ENCODE results near the gene PRKAR2B. TPM values are rescaled to one million over a fixed set of nuclear protein-coding genes. Genes with fewer than 3 reads are reported as not detected.

Gene PRKAR2B
- total and polyA plus RNA-seq, 4 donors, result 0.88 to 41.8 (median 1.6) TPM

DNA sequence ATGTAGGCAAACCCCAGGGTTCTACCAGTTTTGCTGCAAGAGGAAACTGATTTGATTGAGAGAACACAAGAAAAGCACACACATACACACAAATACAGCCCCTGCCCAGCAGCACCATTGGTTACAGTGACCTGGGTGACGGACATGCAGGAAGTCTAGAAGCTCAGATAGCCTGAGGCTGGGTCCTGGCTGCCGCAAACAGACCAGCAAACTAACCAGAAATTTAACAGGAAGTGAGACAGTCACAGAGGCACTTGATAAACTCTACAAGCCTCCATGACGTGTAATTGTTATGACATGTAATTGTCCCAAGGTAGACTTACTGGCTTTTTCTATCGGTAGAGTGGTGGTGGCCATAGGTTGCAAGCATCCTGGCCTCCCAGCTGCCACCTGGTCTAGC, 58.9 kb downstream of the PRKAR2B start:
- Histone ChIP-seq H3K4me1 (ENCODE audit: control insufficient read depth in 4 of 4, insufficient read depth in 4 of 4, low read length in 3 of 4) (no peaks in the 10 kb centered on the region), H3K9me3 (ENCODE audit: control insufficient read depth in 4 of 4, low read length in 3 of 4) (peaks cover 0 to 2% (median under 1%) of the 10 kb centered on the region in 4 donors), H3K9ac (ENCODE audit: low read depth in 1 of 2, low read length in 2 of 2) (no peak overlapping the region), H3K36me3 (ENCODE audit: control insufficient read depth in 4 of 4, insufficient read depth in 3 of 4, low read depth in 1 of 4, low read length in 3 of 4) (no peaks in the 10 kb centered on the region), H3K27me3 (ENCODE audit: control insufficient read depth in 4 of 4, insufficient read depth in 4 of 4, low read length in 3 of 4) (no peaks in the 10 kb centered on the region), H3K4me3 (ENCODE audit: low read depth in 1 of 3, low read length in 3 of 3) (no peak overlapping the region), H3K27ac (ENCODE audit: low read depth in 1 of 2, low read length in 2 of 2) (no peak overlapping the region)
- 63% methylated on average over 4 of the region's 4 CpGs for WGBS
- TF ChIP-seq RAD21 (IDR thresholded peaks at IDR 0.05), result no peak
- no peak for TF ChIP-seq FOXA1 (IDR thresholded peaks at IDR 0.05)
- TF ChIP-seq RXRA (IDR thresholded peaks at IDR 0.05), result no peak
- TF ChIP-seq TAF1 (conservative IDR thresholded peaks at IDR 0.05), result no peak
- no peak for TF ChIP-seq HNF4A (conservative IDR thresholded peaks at IDR 0.05)
- TF ChIP-seq YY1 (IDR thresholded peaks at IDR 0.05), result no peak
- TF ChIP-seq SP1 (IDR thresholded peaks at IDR 0.05), result no peak
- no peak for DNase-seq (ENCODE audit: low spot score)

DNA sequence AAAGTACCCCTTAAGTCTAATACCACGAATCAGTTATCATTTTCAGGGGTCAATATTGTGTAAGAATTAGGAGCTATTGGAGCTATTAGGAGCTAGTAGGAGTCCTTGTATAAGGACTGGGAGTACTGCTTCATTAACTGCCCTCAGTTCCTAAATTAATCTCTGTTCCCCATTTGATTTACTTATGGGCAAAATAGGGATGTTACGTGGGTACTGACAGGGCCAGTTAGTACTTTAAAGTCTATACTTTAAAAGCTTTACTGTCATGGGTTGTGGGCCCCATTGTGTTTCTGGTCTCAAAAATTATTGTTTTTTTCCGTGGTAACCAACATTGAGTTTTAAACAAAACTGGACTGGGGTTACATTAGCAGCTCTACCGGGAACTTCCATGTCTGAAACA, 60.3 kb downstream of the PRKAR2B start:
- no peaks in the 10 kb centered on the region for H3K27me3 ChIP-seq (ENCODE audit: control insufficient read depth in 4 of 4, insufficient read depth in 4 of 4, low read length in 3 of 4)
- WGBS, result 92% methylated on average over 4 of the region's 4 CpGs
- H3K4me3 ChIP-seq (ENCODE audit: low read depth in 1 of 3, low read length in 3 of 3), result no peak overlapping the region
- H3K9ac ChIP-seq (ENCODE audit: low read depth in 1 of 2, low read length in 2 of 2), result no peak overlapping the region
- no peak overlapping the region for H3K27ac ChIP-seq (ENCODE audit: low read depth in 1 of 2, low read length in 2 of 2)
- no peaks in the 10 kb centered on the region for H3K36me3 ChIP-seq (ENCODE audit: control insufficient read depth in 4 of 4, insufficient read depth in 3 of 4, low read depth in 1 of 4, low read length in 3 of 4)
- H3K4me1 ChIP-seq (ENCODE audit: control insufficient read depth in 4 of 4, insufficient read depth in 4 of 4, low read length in 3 of 4), result no peaks in the 10 kb centered on the region
- no peak for DNase-seq (ENCODE audit: low spot score)
- H3K9me3 ChIP-seq (ENCODE audit: control insufficient read depth in 4 of 4, low read length in 3 of 4), result no peaks in the 10 kb centered on the region
- TF ChIP-seq, protein P1, sequence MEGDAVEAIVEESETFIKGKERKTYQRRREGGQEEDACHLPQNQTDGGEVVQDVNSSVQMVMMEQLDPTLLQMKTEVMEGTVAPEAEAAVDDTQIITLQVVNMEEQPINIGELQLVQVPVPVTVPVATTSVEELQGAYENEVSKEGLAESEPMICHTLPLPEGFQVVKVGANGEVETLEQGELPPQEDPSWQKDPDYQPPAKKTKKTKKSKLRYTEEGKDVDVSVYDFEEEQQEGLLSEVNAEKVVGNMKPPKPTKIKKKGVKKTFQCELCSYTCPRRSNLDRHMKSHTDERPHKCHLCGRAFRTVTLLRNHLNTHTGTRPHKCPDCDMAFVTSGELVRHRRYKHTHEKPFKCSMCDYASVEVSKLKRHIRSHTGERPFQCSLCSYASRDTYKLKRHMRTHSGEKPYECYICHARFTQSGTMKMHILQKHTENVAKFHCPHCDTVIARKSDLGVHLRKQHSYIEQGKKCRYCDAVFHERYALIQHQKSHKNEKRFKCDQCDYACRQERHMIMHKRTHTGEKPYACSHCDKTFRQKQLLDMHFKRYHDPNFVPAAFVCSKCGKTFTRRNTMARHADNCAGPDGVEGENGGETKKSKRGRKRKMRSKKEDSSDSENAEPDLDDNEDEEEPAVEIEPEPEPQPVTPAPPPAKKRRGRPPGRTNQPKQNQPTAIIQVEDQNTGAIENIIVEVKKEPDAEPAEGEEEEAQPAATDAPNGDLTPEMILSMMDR (IDR thresholded peaks at IDR 0.05; ENCODE audit: low read depth, low read length, missing input control), result no peak
- TF ChIP-seq RXRA (IDR thresholded peaks at IDR 0.05), result no peak
- TF ChIP-seq NR2F2 (IDR thresholded peaks at IDR 0.05), result no peak
- TF ChIP-seq RAD21 (IDR thresholded peaks at IDR 0.05), result no peak
- no peak for TF ChIP-seq SP1 (IDR thresholded peaks at IDR 0.05)
- no peak for TF ChIP-seq FOXA2 (IDR thresholded peaks at IDR 0.05)

DNA sequence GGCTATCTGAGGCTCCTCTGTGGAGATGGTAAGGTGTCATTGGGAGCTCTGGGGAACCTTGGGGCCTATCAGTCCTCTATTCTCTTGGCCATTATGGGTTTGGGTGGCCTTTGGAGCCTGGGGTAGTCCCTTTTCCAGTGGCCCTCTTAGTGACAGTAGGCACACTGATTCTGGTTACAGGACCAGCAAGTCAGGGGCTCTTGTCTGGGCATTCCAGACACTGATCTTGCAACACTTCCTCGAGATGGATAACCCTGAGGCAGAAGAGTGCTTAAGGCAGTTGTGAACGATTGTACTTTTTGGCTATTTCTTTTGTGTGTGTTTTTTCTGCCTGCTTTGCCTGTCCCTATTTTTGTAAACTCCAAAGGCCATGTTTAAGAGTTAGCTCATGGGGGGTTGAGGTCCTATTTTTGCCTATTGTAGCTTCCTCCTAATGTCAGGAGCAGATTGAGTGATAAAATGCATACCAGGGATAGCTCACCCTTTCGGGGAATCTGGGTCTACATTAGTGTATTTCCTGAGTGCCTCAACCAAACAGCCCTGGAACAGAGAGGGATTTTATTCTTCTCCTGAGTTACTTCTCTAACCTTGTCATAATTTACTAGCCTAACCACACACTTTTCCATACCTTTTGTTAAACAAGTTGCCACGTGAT, 61.2 kb downstream of the PRKAR2B start:
- no peaks in the 10 kb centered on the region for H3K27me3 ChIP-seq (ENCODE audit: control insufficient read depth in 4 of 4, insufficient read depth in 4 of 4, low read length in 3 of 4)
- H3K27ac ChIP-seq (ENCODE audit: low read depth in 1 of 2, low read length in 2 of 2), result no peak overlapping the region
- H3K36me3 ChIP-seq (ENCODE audit: control insufficient read depth in 4 of 4, insufficient read depth in 3 of 4, low read depth in 1 of 4, low read length in 3 of 4), result no peaks in the 10 kb centered on the region
- WGBS, result 77% methylated on average over 4 of the region's 4 CpGs
- no peak overlapping the region for H3K4me3 ChIP-seq (ENCODE audit: low read depth in 1 of 3, low read length in 3 of 3)
- no peaks in the 10 kb centered on the region for H3K9me3 ChIP-seq (ENCODE audit: control insufficient read depth in 4 of 4, low read length in 3 of 4)
- TF ChIP-seq EGR1 (IDR thresholded peaks at IDR 0.05; ENCODE audit: low read depth in 2 of 2) (no peak), RXRA (IDR thresholded peaks at IDR 0.05) (no peak), YY1 (IDR thresholded peaks at IDR 0.05) (no peak)
- TF ChIP-seq, protein P2, sequence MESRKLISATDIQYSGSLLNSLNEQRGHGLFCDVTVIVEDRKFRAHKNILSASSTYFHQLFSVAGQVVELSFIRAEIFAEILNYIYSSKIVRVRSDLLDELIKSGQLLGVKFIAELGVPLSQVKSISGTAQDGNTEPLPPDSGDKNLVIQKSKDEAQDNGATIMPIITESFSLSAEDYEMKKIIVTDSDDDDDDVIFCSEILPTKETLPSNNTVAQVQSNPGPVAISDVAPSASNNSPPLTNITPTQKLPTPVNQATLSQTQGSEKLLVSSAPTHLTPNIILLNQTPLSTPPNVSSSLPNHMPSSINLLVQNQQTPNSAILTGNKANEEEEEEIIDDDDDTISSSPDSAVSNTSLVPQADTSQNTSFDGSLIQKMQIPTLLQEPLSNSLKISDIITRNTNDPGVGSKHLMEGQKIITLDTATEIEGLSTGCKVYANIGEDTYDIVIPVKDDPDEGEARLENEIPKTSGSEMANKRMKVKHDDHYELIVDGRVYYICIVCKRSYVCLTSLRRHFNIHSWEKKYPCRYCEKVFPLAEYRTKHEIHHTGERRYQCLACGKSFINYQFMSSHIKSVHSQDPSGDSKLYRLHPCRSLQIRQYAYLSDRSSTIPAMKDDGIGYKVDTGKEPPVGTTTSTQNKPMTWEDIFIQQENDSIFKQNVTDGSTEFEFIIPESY (IDR thresholded peaks at IDR 0.05), result no peak
- TF ChIP-seq, protein P3, sequence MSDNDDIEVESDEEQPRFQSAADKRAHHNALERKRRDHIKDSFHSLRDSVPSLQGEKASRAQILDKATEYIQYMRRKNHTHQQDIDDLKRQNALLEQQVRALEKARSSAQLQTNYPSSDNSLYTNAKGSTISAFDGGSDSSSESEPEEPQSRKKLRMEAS (IDR thresholded peaks at IDR 0.05), result no peak
- TF ChIP-seq, protein P1 (IDR thresholded peaks at IDR 0.05; ENCODE audit: low read depth, low read length, missing input control), result no peak
- DNase-seq (ENCODE audit: low spot score), result no peak
- H3K4me1 ChIP-seq (ENCODE audit: control insufficient read depth in 4 of 4, insufficient read depth in 4 of 4, low read length in 3 of 4), result no peaks in the 10 kb centered on the region
- no peak overlapping the region for H3K9ac ChIP-seq (ENCODE audit: low read depth in 1 of 2, low read length in 2 of 2)
